ENCODE results near the gene EDC4.
A peak's percentile ranks its signal among the peaks of the same experiment; 100 is the strongest.

EDC4 gene

GRCh38 chr16:67860589-67861398 is 12.1 kb upstream of the EDC4 start (continued):
- no peak for TF ChIP-seq ZBTB44 (tag by site-specific recombination; IDR thresholded peaks at IDR 0.05)
- no peak for TF ChIP-seq ELK4 (IDR thresholded peaks at IDR 0.05; ENCODE audit: borderline replicate concordance, low read depth, low read length)
- TF ChIP-seq ZNF560 (tag by site-specific recombination; IDR thresholded peaks at IDR 0.05; ENCODE audit: borderline replicate concordance), result no peak
- TF ChIP-seq ZNF629 (tag by site-specific recombination; IDR thresholded peaks at IDR 0.05), result peak; percentile 45
- no peak for TF ChIP-seq ZNF544 (tag by site-specific recombination; IDR thresholded peaks at IDR 0.05)
- no peak for TF ChIP-seq ZNF350 (tag by site-specific recombination; IDR thresholded peaks at IDR 0.05)
- TF ChIP-seq INSM2 (tag by site-specific recombination; IDR thresholded peaks at IDR 0.05), result no peak
- 0 out of 2 replicates have a peak, but pooled peaks have one; percentile 31 for TF ChIP-seq KLF1 (tag by site-specific recombination; IDR thresholded peaks at IDR 0.05)

- H3K27ac ChIP-seq (ENCODE audit: extremely low read depth, low read depth, low read length), result no peak overlapping the region
- TF ChIP-seq ZNF777 (tag by site-specific recombination; IDR thresholded peaks at IDR 0.05; ENCODE audit: borderline replicate concordance), result no peak
- TF ChIP-seq SCRT1 (tag by site-specific recombination; IDR thresholded peaks at IDR 0.05; ENCODE audit: borderline replicate concordance), result peak; percentile 74; the same call in 1 of the 2 replicates
- TF ChIP-seq ZNF529 (tag by site-specific recombination; IDR thresholded peaks at IDR 0.05; ENCODE audit: insufficient replicate concordance), result no peak
- peak; percentile 94 for TF ChIP-seq SCRT2 (tag by site-specific recombination; IDR thresholded peaks at IDR 0.05)
- peaks cover 9% of the 10 kb centered on the region for H3K4me1 ChIP-seq (ENCODE audit: control insufficient read depth, insufficient read depth, low read length)
- no peak overlapping the region for H3K4me3 ChIP-seq (ENCODE audit: low read depth, low read length)
- ChIA-PET POLR2A (interaction anchor here (1.0 to 1.2 kb wide), 3 partner anchors 10 to 15 kb away, joined by 3 to 6 read pairs (median 3); partner anchors contain the start of gene NUTF2), CTCF (interaction anchor here (1.0 to 2.7 kb wide), 4 partner anchors 22 to 189 kb away, joined by 3 to 13 read pairs (median 6); no protein-coding TSS in a partner anchor)
- H3K9me3 ChIP-seq (ENCODE audit: control insufficient read depth, insufficient read depth, low read depth, low read length), result no peaks in the 10 kb centered on the region
- H3K36me3 ChIP-seq (ENCODE audit: control insufficient read depth in 2 of 2, insufficient read depth in 1 of 2, low read length in 2 of 2), result peaks cover 15 to 75% of the 10 kb centered on the region in 2 experiments; a peak in 2 of 3 replicates
These were observed 11.0 kb upstream of the EDC4 start for GRCh38 chr16:67861877-67862276.

- POLR2A ChIA-PET, result interaction anchor here (0.6 to 1.2 kb wide), 3 partner anchors 9 to 22 kb away, joined by 3 to 6 read pairs (median 3); partner anchors contain the start of genes NRN1L and NUTF2
- CTCF ChIA-PET, result interaction anchor here (2.7 kb wide), 2 partner anchors 46 to 190 kb away, joined by 9 to 13 read pairs; no protein-coding TSS in a partner anchor
- H3K4me1 ChIP-seq (ENCODE audit: control insufficient read depth, insufficient read depth, low read length), result peaks cover 3% of the 10 kb centered on the region; the same call in 1 of the 2 replicates
- H3K27ac ChIP-seq (ENCODE audit: extremely low read depth, low read depth, low read length), result peak overlapping the region; percentile 40; the same call in 1 of the 2 replicates
- H3K4me3 ChIP-seq (ENCODE audit: low read depth, low read length), result no peak overlapping the region
- peak; percentile 28; the same call in 1 of the 2 replicates for TF ChIP-seq PRDM10 (tag by site-specific recombination; IDR thresholded peaks at IDR 0.05)
- TF ChIP-seq GFI1B (tag by site-specific recombination; IDR thresholded peaks at IDR 0.05), result no peak
- no peak for TF ChIP-seq HIC1 (tag by site-specific recombination; IDR thresholded peaks at IDR 0.05)
- TF ChIP-seq ZNF623 (tag by site-specific recombination; IDR thresholded peaks at IDR 0.05), result peak; percentile 54
- TF ChIP-seq SCRT2 (tag by site-specific recombination; IDR thresholded peaks at IDR 0.05), result peak; percentile 76
- H3K36me3 ChIP-seq (ENCODE audit: control insufficient read depth in 2 of 2, insufficient read depth in 1 of 2, low read length in 2 of 2), result peaks cover 22 to 78% of the 10 kb centered on the region in 2 experiments; a peak in 2 of 3 replicates
- H3K9me3 ChIP-seq (ENCODE audit: control insufficient read depth, insufficient read depth, low read depth, low read length), result no peaks in the 10 kb centered on the region
These were observed 9.9 kb upstream of the EDC4 start for GRCh38 chr16:67862623-67863583.
